MM.1S (cell line): Measurements from ENCODE around the gene HOXC10.

Source experiments
- EZH2 ChIP-seq: fragments of 300-600 bp; sonication (generic); optimal IDR thresholded peaks from 2 replicates; pipeline ENCODE3; 2017; ENCODE audit warnings: low read depth, mild to moderate bottlenecking, antibody characterized with exemption, low read length, mixed read lengths
- EZH2phosphoT487 ChIP-seq: fragments of 300-600 bp; sonication (generic); IDR thresholded peaks from 2 replicates; pipeline ENCODE4 v1.6.1; 2018; ENCODE audit warnings: antibody characterized with exemption, low read length
- TF ChIP-seq, protein P1 (sequence below): fragments of 300-600 bp; sonication (generic); IDR thresholded peaks from 2 replicates; pipeline ENCODE4 v1.5.1; 2016; ENCODE audit warnings: antibody characterized with exemption, low read length, mixed read lengths

DNA sequence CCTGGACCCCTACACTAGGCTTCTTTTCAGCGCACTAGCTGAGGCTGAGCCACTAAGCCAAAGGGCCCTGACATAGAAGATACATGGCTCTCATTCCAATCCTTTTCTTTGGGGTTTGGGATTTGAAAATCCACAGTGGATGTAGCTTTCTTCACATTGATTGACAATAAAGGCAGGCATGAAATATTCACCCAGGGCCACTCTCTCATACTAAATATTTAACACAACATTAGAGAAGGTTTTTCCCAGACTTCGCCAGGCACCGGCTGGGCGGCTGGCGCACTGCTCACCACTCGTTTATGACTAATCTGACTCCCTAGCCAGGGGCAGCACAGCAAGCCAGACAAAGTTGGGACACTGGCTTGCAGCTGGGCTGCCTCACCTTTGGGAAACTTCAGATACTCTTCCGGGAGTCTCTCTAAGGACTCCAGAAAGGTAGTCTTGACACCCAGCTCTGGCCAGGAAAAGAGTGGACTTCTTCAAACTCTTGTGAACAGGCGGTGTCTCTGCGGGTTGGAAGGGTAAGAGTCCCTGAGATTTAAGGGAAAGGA, 12.7 kb upstream of the HOXC10 start:
- TF ChIP-seq, protein P1, sequence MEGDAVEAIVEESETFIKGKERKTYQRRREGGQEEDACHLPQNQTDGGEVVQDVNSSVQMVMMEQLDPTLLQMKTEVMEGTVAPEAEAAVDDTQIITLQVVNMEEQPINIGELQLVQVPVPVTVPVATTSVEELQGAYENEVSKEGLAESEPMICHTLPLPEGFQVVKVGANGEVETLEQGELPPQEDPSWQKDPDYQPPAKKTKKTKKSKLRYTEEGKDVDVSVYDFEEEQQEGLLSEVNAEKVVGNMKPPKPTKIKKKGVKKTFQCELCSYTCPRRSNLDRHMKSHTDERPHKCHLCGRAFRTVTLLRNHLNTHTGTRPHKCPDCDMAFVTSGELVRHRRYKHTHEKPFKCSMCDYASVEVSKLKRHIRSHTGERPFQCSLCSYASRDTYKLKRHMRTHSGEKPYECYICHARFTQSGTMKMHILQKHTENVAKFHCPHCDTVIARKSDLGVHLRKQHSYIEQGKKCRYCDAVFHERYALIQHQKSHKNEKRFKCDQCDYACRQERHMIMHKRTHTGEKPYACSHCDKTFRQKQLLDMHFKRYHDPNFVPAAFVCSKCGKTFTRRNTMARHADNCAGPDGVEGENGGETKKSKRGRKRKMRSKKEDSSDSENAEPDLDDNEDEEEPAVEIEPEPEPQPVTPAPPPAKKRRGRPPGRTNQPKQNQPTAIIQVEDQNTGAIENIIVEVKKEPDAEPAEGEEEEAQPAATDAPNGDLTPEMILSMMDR: no peak
- TF ChIP-seq EZH2phosphoT487: no peak
- TF ChIP-seq EZH2: no peak
